GM12878 (cell line): Measurements from ENCODE around the gene BRI3BP. TPM values are rescaled to one million over a fixed set of nuclear protein-coding genes. Genes with fewer than 3 reads are reported as not detected.

Experiments used
- ATAC-seq: fragments of 200-7000 bp; cut with Tn5 transposase; 3 replicates; pipeline ENCODE4 v1.9.1; 2020; ENCODE audit warnings: mild to moderate bottlenecking, moderate library complexity
- BruUV-seq: library from RNA; stranded (reverse); fragments of 400-500 nt; replicated peaks from 2 replicates; lab custom pipeline; 2021; lab: Mats Ljungman, UMichigan
- CTCF ChIA-PET: fragments of 300-600 bp; sonication (Branson Sonifier 250); formaldehyde crosslinking; extraction: SDS; loops from one replicate; lab custom pipeline; 2021; ENCODE audit warnings: inconsistent platforms; lab: Yijun Ruan, JAX
- POLR2A ChIA-PET: fragments of 350-600 bp; formaldehyde crosslinking; extraction: SDS; loops from one replicate; lab custom pipeline; 2021; ENCODE audit warnings: inconsistent platforms; lab: Charles Lee
- RAD21 ChIA-PET: fragments of 300-600 bp; sonication (Branson Sonifier 250); formaldehyde crosslinking; loops from one replicate; lab custom pipeline; 2023; ENCODE audit warnings: antibody characterized with exemption; ENCODE audit not compliant: unreplicated experiment; lab: Charles Lee
- SMC1A ChIA-PET: fragments of 300-600 bp; sonication (Branson Sonifier 250); formaldehyde crosslinking; loops from one replicate; lab custom pipeline; 2023; ENCODE audit not compliant: unreplicated experiment, uncharacterized antibody; lab: Charles Lee
- DNase-seq: peaks from one replicate; pipeline ENCODE4 v3.0.0-alpha.2; 2011; ENCODE audit warnings: low read depth, low spot score
- FAIRE-seq: peaks from 3 replicates; lab custom pipeline; 2011; peaks lifted over from hg19 to GRCh38; lab: Jason Lieb, UNC
- H2AFZ ChIP-seq: 2 replicates; pipeline ENCODE4 v1.6.0; 2011; ENCODE audit warnings: low read depth, low read length, control low read depth; ENCODE audit not compliant: control insufficient read depth
- H3K27ac ChIP-seq: 2 replicates; pipeline ENCODE4 v1.5.1; 2011; ENCODE audit warnings: control low read depth; ENCODE audit not compliant: control insufficient read depth, insufficient read depth
- H3K27me3 ChIP-seq, 2 experiments: replicated peaks in 1 of 2; 2 replicates each; pipeline versions ENCODE4 v1.6.0 to v1.6.1; 2011; ENCODE audit warnings: low read length in 1 of 2; ENCODE audit not compliant: control insufficient read depth in 2 of 2, insufficient read depth in 2 of 2
- H3K36me3 ChIP-seq, 2 experiments: 2 replicates each; pipeline ENCODE4 v1.5.1; 2011; ENCODE audit warnings: low read length in 1 of 2; ENCODE audit not compliant: control insufficient read depth in 2 of 2, insufficient read depth in 2 of 2
- H3K4me1 ChIP-seq: 2 replicates; pipeline ENCODE4 v1.6.1; 2011; ENCODE audit warnings: mild to moderate bottlenecking, low read length, moderate library complexity, mixed read lengths; ENCODE audit not compliant: control insufficient read depth, insufficient read depth
- H3K4me2 ChIP-seq: 2 replicates; pipeline ENCODE4 v1.6.0; 2011; ENCODE audit warnings: control low read depth; ENCODE audit not compliant: control insufficient read depth, insufficient read depth
- H3K4me3 ChIP-seq: fragments of 200-600 bp; sonication (generic); 2 replicates; pipeline ENCODE4 v1.5.1; 2016
- H3K79me2 ChIP-seq: 2 replicates; pipeline ENCODE4 v1.6.0; 2011; ENCODE audit warnings: low read length; ENCODE audit not compliant: control insufficient read depth, insufficient read depth
- H3K9ac ChIP-seq: 2 replicates; pipeline ENCODE4 v1.8.0; 2011; ENCODE audit warnings: low read length, control low read depth, mixed read lengths; ENCODE audit not compliant: control insufficient read depth, insufficient read depth
- H3K9me3 ChIP-seq: replicated peaks from 3 replicates; pipeline ENCODE4 v1.5.1; 2011; ENCODE audit warnings: mild to moderate bottlenecking, low read length; ENCODE audit not compliant: control insufficient read depth, insufficient read depth
- H4K20me1 ChIP-seq: 2 replicates; pipeline ENCODE4 v1.6.0; 2011; ENCODE audit not compliant: control insufficient read depth, insufficient read depth
- EGR1 ChIP-seq, 2 experiments: IDR thresholded peaks; 1 replicate in 1 of 2; 2 replicates in 1 of 2; pipeline ENCODE4 v1.6.1; 2011 to 2012; ENCODE audit warnings: low read depth in 2 of 2, low read length in 2 of 2, borderline replicate concordance in 1 of 2, mild to moderate bottlenecking in 1 of 2, moderate library complexity in 1 of 2
- GABPA ChIP-seq: IDR thresholded peaks from 2 replicates; pipeline ENCODE4 v1.6.1; 2014; ENCODE audit warnings: antibody characterized with exemption, low read depth, mild to moderate bottlenecking, inconsistent platforms
- LARP7 ChIP-seq: fragments of 450-650 bp; IDR thresholded peaks from 2 replicates; pipeline ENCODE4 v1.6.1; 2017; ENCODE audit warnings: mild to moderate bottlenecking
- MXI1 ChIP-seq: fragments of 150-350 bp; IDR thresholded peaks from 2 replicates; pipeline ENCODE4 v1.6.1; 2011; ENCODE audit warnings: low read depth, mild to moderate bottlenecking, inconsistent platforms, low read length, improper control_type of control experiment
- NFIC ChIP-seq: IDR thresholded peaks from 2 replicates; pipeline ENCODE4 v1.6.1; 2012; ENCODE audit warnings: low read depth, mild to moderate bottlenecking, inconsistent platforms, low read length, moderate library complexity
- NFYB ChIP-seq: IDR thresholded peaks from 2 replicates; pipeline ENCODE4 v1.6.1; 2011; ENCODE audit warnings: low read depth, mild to moderate bottlenecking, low read length, improper control_type of control experiment, moderate library complexity; ENCODE audit not compliant: insufficient read depth
- NR2C1 ChIP-seq: fragments of 450-650 bp; IDR thresholded peaks from 2 replicates; pipeline ENCODE4 v1.6.1; 2017; ENCODE audit warnings: antibody characterized with exemption, mild to moderate bottlenecking, moderate library complexity
- PAX5 ChIP-seq: IDR thresholded peaks from 2 replicates; pipeline ENCODE4 v1.6.1; 2011; ENCODE audit warnings: low read depth, low read length, borderline replicate concordance
- RB1 ChIP-seq: fragments of 450-650 bp; formaldehyde crosslinking; IDR thresholded peaks from 2 replicates; pipeline ENCODE4 v1.6.1; 2017; ENCODE audit warnings: mild to moderate bottlenecking, borderline replicate concordance
- SIX5 ChIP-seq: IDR thresholded peaks from 2 replicates; pipeline ENCODE4 v1.6.1; 2011; ENCODE audit warnings: mild to moderate bottlenecking, low read depth, low read length, moderate library complexity; ENCODE audit not compliant: severe bottlenecking
- SMAD1 ChIP-seq: fragments of 450-650 bp; IDR thresholded peaks from 2 replicates; pipeline ENCODE4 v1.6.1; 2018; ENCODE audit warnings: mild to moderate bottlenecking, low read depth; ENCODE audit not compliant: partially characterized antibody
- SMARCA5 ChIP-seq: fragments of 450-650 bp; IDR thresholded peaks from 2 replicates; pipeline ENCODE4 v1.6.1; 2017; ENCODE audit warnings: mild to moderate bottlenecking
- TCF7 ChIP-seq: IDR thresholded peaks from 2 replicates; pipeline ENCODE4 v1.6.1; 2014; ENCODE audit warnings: antibody characterized with exemption, borderline replicate concordance
- WGBS: methylation state at CpG from one replicate; pipeline ENCODE4 v1.1.6; 2016; ENCODE audit warnings: low lambda C conversion rate; ENCODE audit not compliant: insufficient replicate concordance, insufficient coverage; ENCODE audit errors: missing lambda C conversion rate; 5-methylcytosine and 5-hydroxymethylcytosine counted together
- in situ Hi-C: fragments of 300-500 bp; cut with MboI; formaldehyde crosslinking; loops from 9 replicates; pipeline ENCODE4 v1.14.3; 2018; ENCODE audit warnings: mixed read lengths
- intact Hi-C: fragments of 100-400 bp; cut with micrococcal nuclease; formaldehyde crosslinking; loops from one replicate; pipeline ENCODE4 v1.14.2; 2022; ENCODE audit not compliant: unreplicated experiment
- polyA plus RNA-seq, 11 experiments: library from polyadenylated mRNA; depleted of rRNA in 4 of 11; unstranded in 6 of 11; stranded (reverse) in 5 of 11; fragments of >200 nt; fragmentation: Nextera tagmentation in 4 of 11; fragmentation: Illumina TruSeq in 1 of 11; extraction: Ambion mirVana in 4 of 11; extraction: Trizol in 1 of 11; gene quantifications; 1 replicate in 1 of 11; 2 replicates in 10 of 11; pipeline versions ENCODE4 v1.2.1 to v1.2.3, GENCODE V29; 2011 to 2016; ENCODE audit warnings: inconsistent platforms in 2 of 11, missing spikeins in 2 of 11, low read depth in 1 of 11
- total RNA-seq, 4 experiments: library from RNA; depleted of rRNA in 3 of 4; stranded (reverse); fragments of >200 nt in 3 of 4; fragmentation: Illumina TruSeq in 1 of 4; extraction: Trizol in 1 of 4; gene quantifications; 2 replicates each; pipeline versions ENCODE4 v1.2.1 to v1.2.3, GENCODE V29; 2013 to 2021
- TF ChIP-seq, protein P1 (sequence below): fragments of 450-650 bp; IDR thresholded peaks from 2 replicates; pipeline ENCODE4 v1.6.1; 2014; ENCODE audit warnings: mild to moderate bottlenecking
- TF ChIP-seq, protein P2 (sequence below): IDR thresholded peaks from 2 replicates; pipeline ENCODE4 v1.6.1; 2011; ENCODE audit warnings: mild to moderate bottlenecking, low read depth, low read length, moderate library complexity; ENCODE audit not compliant: insufficient replicate concordance
- TF ChIP-seq, protein P3 (sequence below): fragments of 450-650 bp; formaldehyde crosslinking; IDR thresholded peaks from 2 replicates; pipeline ENCODE4 v1.5.0; 2022; ENCODE audit warnings: mild to moderate bottlenecking, missing genetic modification characterization

The BRI3BP gene
- total and polyA plus RNA-seq, 10 of the 15 experiments (the other 5 are each of a cell fraction or from before 2014, with no cell fraction given), result 11.5 to 37.0 (median 28.5) TPM

DNA sequence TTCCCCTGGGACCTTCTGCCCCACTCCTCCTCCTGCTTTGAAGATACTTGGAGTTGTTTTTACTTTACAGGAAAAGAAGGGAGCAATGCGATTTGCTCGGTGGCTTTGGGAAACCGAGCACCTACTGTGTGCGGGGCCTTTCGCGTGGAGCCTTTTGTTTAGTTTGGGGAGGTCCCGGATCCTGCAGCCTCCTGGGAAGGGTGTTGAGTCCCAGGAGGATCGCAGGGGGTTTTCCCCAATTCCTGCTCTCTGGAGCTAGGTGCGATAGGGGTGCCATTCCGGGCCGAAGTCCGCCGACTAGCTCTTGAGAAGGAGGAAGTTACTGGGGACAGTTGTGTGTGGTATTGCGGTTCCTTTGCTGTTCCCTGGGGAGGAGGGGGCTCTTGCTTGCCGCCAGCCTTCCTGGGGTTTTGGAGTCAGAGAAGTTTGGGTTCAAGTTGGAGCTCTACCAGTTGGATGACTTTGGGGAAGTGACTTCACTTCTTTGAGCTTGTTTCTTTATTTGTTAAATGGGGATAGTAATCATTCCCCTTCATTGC is 1.1 kb downstream of the BRI3BP start:
- in situ Hi-C loops (no loop called here), intact Hi-C loops (loop anchor here (1.0 kb wide), 1 partner anchor 55 kb away; no protein-coding TSS in a partner anchor)
- H3K27me3 ChIP-seq, result no peaks in the 10 kb centered on the region
- ChIA-PET POLR2A (interaction anchor here (0.6 to 3.3 kb wide), 6 partner anchors 9 to 181 kb away, joined by 3 to 44 read pairs (median 4); partner anchors contain the start of gene UBC), RAD21 (interaction anchor here (0.9 to 3.3 kb wide), 9 partner anchors 54 to 200 kb away, joined by 3 to 15 read pairs (median 5); no protein-coding TSS in a partner anchor), CTCF (interaction anchor here (1.0 to 2.7 kb wide), 4 partner anchors 21 to 89 kb away, joined by 3 to 20 read pairs (median 5); no protein-coding TSS in a partner anchor), SMC1A (interaction anchor here (0.9 to 3.1 kb wide), 12 partner anchors 16 to 154 kb away, joined by 3 to 11 read pairs (median 4); partner anchors contain the start of gene UBC)
- H3K9ac ChIP-seq, result peak overlapping the region; percentile 97
- ATAC-seq, result peak; percentile 56
- DNase-seq, result no peak
- H3K27ac ChIP-seq, result peak overlapping the region; percentile 92
- peaks cover 57% of the 10 kb centered on the region for H3K79me2 ChIP-seq
- no peak for FAIRE-seq
- no TSS peak for BruUV-seq
- peaks cover 2% of the 10 kb centered on the region; the same call in 2 of the 3 replicates for H3K9me3 ChIP-seq
- under 1% methylated on average over 15 of the region's 15 CpGs for WGBS
- H3K4me2 ChIP-seq, result peak overlapping the region; percentile 99
- H4K20me1 ChIP-seq, result no peaks in the 10 kb centered on the region
- peak overlapping the region; percentile 60 for H2AFZ ChIP-seq
- H3K4me1 ChIP-seq, result peaks cover 14% of the 10 kb centered on the region
- peaks cover 0 to 6% of the 10 kb centered on the region in 2 experiments; a peak in 1 of 4 replicates for H3K36me3 ChIP-seq
- H3K4me3 ChIP-seq, result peak overlapping the region; percentile 78
- TF ChIP-seq, protein P1, sequence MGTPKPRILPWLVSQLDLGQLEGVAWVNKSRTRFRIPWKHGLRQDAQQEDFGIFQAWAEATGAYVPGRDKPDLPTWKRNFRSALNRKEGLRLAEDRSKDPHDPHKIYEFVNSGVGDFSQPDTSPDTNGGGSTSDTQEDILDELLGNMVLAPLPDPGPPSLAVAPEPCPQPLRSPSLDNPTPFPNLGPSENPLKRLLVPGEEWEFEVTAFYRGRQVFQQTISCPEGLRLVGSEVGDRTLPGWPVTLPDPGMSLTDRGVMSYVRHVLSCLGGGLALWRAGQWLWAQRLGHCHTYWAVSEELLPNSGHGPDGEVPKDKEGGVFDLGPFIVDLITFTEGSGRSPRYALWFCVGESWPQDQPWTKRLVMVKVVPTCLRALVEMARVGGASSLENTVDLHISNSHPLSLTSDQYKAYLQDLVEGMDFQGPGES, result no peak
- TF ChIP-seq, protein P2, sequence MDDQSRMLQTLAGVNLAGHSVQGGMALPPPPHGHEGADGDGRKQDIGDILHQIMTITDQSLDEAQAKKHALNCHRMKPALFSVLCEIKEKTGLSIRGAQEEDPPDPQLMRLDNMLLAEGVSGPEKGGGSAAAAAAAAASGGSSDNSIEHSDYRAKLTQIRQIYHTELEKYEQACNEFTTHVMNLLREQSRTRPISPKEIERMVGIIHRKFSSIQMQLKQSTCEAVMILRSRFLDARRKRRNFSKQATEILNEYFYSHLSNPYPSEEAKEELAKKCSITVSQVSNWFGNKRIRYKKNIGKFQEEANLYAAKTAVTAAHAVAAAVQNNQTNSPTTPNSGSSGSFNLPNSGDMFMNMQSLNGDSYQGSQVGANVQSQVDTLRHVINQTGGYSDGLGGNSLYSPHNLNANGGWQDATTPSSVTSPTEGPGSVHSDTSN, result no peak
- TF ChIP-seq NFIC (no peak), NR2C1 (no peak), SMAD1 (no peak), NFYB (no peak), PAX5 (no peak), SIX5 (no peak), RB1 (no peak), TCF7 (no peak), MXI1 (no peak), LARP7 (no peak), GABPA (no peak), EGR1 (IDR thresholded peaks at IDR 0.05; ENCODE audit: borderline replicate concordance in 1 of 2, low read depth in 2 of 2, low read length in 2 of 2) (no peak), SMARCA5 (no peak)
- TF ChIP-seq, protein P3, sequence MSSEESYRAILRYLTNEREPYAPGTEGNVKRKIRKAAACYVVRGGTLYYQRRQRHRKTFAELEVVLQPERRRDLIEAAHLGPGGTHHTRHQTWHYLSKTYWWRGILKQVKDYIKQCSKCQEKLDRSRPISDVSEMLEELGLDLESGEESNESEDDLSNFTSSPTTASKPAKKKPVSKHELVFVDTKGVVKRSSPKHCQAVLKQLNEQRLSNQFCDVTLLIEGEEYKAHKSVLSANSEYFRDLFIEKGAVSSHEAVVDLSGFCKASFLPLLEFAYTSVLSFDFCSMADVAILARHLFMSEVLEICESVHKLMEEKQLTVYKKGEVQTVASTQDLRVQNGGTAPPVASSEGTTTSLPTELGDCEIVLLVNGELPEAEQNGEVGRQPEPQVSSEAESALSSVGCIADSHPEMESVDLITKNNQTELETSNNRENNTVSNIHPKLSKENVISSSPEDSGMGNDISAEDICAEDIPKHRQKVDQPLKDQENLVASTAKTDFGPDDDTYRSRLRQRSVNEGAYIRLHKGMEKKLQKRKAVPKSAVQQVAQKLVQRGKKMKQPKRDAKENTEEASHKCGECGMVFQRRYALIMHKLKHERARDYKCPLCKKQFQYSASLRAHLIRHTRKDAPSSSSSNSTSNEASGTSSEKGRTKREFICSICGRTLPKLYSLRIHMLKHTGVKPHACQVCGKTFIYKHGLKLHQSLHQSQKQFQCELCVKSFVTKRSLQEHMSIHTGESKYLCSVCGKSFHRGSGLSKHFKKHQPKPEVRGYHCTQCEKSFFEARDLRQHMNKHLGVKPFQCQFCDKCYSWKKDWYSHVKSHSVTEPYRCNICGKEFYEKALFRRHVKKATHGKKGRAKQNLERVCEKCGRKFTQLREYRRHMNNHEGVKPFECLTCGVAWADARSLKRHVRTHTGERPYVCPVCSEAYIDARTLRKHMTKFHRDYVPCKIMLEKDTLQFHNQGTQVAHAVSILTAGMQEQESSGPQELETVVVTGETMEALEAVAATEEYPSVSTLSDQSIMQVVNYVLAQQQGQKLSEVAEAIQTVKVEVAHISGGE (CRISPR knock-in tag), result no peak
